Erythroblast (primary cell): ENCODE data around the gene REELD1.

Experiments
- GATA1 ChIP-seq: IDR thresholded peaks from 2 replicates; pipeline ENCODE4 v1.6.1; 2011; ENCODE audit warnings: low read depth, mild to moderate bottlenecking, control low read depth, low read length, moderate library complexity
- POLR2A ChIP-seq: IDR thresholded peaks from 2 replicates; pipeline ENCODE4 v1.6.1; 2011; ENCODE audit warnings: mild to moderate bottlenecking, low read length

DNA sequence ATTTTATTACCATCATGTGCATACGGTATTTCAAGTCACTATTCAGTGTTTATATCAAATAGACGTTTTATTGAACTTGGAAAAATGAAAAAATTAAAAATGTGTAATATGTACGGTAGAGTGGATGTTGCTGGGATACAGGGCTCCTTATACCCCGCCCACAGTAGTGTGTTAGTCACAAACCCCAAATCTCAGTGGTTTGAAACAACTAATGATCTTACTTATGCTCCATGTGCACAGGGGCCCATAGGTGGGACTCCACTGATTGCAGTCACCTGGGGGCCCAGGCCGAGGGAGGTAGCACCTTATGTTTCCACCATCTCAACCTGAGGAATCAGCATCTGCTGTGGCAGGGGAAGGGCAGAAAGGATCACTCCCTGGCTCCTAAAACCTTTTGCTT lies 20.7 kb upstream of the REELD1 start:
- no peak for TF ChIP-seq POLR2A
- TF ChIP-seq GATA1 = no peak
